ENCODE data around the gene ATP6V1B1.
"Not testable (repeated sequence)": the region's sequence is repeated elsewhere in the genome, so short reads cannot be mapped to it uniquely, and the experiment has no call there.

Gene ATP6V1B1

GRCh38 chr2:71006323-71006722 is 70.6 kb downstream of the ATP6V1B1 start:
- in situ Hi-C loops (cut with HindIII; ENCODE audit: low sequenced_read_pairs): no loop called here

GRCh38 chr2:71006955-71007799 is 71.5 kb downstream of the ATP6V1B1 start:
- in situ Hi-C loops (cut with HindIII; ENCODE audit: low sequenced_read_pairs): no loop called here
- no peak for TF ChIP-seq CTCF (IDR thresholded peaks at IDR 0.05; ENCODE audit: low read depth, low read length)
- no peak overlapping the region for H3K4me3 ChIP-seq (ENCODE audit: low read depth, low read length)
- no peak for DNase-seq (ENCODE audit: low read depth, low spot score)

More at GRCh38 chr2:71006323-71006722, 70.6 kb downstream of the ATP6V1B1 start:
- no peak for TF ChIP-seq CTCF (IDR thresholded peaks at IDR 0.05; ENCODE audit: low read depth, low read length)
- H3K4me3 ChIP-seq (ENCODE audit: low read depth, low read length): no peak overlapping the region
- no peak for DNase-seq (ENCODE audit: low read depth, low spot score)

- TF ChIP-seq CTCF (IDR thresholded peaks at IDR 0.05; ENCODE audit: low read depth, low read length): no peak
- no peak for DNase-seq (ENCODE audit: low read depth, low spot score)
- in situ Hi-C loops (cut with HindIII; ENCODE audit: low sequenced_read_pairs): no loop called here
- H3K4me3 ChIP-seq (ENCODE audit: low read depth, low read length): no peak overlapping the region
Observed at GRCh38 chr2:71008342-71008741, 72.6 kb downstream of the ATP6V1B1 start.

- H3K4me3 ChIP-seq (ENCODE audit: low read depth, low read length); DNase-seq (ENCODE audit: low read depth, low spot score); in situ Hi-C loops (cut with HindIII; ENCODE audit: low sequenced_read_pairs): not testable (repeated sequence)
Observed at GRCh38 chr2:71011786-71012185, 76.1 kb downstream of the ATP6V1B1 start.

Data from astrocyte of the spinal cord (primary cell).